Activated B cell treated with CpG ODN at 0.5 μM for 24 hours (primary cell): Measurements from ENCODE around the gene SOD2. TPM values are rescaled to one million over a fixed set of nuclear protein-coding genes. Genes with fewer than 3 reads are reported as not detected.

Experiments used
- ATAC-seq: fragments of 200-7000 bp; cut with Tn5 transposase; one replicate; pipeline ENCODE4 v1.10.0; 2021; ENCODE audit warnings: low read depth, mild to moderate bottlenecking, moderate library complexity
- CTCF ChIA-PET: fragments of 350-600 bp; sonication (Branson Sonifier 250); formaldehyde crosslinking; loops from one replicate; lab custom pipeline; 2021; ENCODE audit warnings: antibody characterized with exemption; lab: Charles Lee
- POLR2A ChIA-PET: fragments of 350-600 bp; sonication (Branson Sonifier 250); formaldehyde crosslinking; loops from one replicate; lab custom pipeline; 2021; ENCODE audit warnings: antibody characterized with exemption; lab: Charles Lee
- DNase-seq: peaks from one replicate; pipeline ENCODE4 v3.0.0; 2022
- H3K27ac Mint-ChIP-seq: one replicate; pipeline ENCODE4 v1.8.0; 2020; ENCODE audit warnings: mixed read lengths
- H3K27me3 Mint-ChIP-seq: one replicate; pipeline ENCODE4 v1.8.0; 2021; ENCODE audit warnings: mixed read lengths
- H3K36me3 Mint-ChIP-seq: one replicate; pipeline ENCODE4 v1.8.0; 2021; ENCODE audit warnings: low read depth, mixed read lengths
- H3K4me1 Mint-ChIP-seq: one replicate; pipeline ENCODE4 v1.8.0; 2021; ENCODE audit warnings: mixed read lengths
- H3K4me3 Mint-ChIP-seq: one replicate; pipeline ENCODE4 v1.8.0; 2020; ENCODE audit warnings: mild to moderate bottlenecking, mixed read lengths
- H3K9me3 Mint-ChIP-seq: one replicate; pipeline ENCODE4 v1.8.0; 2020; ENCODE audit warnings: mixed read lengths
- CTCF ChIP-seq: fragments of 200-600 bp; IDR thresholded peaks from one replicate; pipeline ENCODE4 v1.8.0; 2022; ENCODE audit warnings: antibody characterized with exemption, mild to moderate bottlenecking
- intact Hi-C: fragments of 100-400 bp; cut with micrococcal nuclease; formaldehyde crosslinking; loops from one replicate; pipeline ENCODE4 v1.15.1; 2024
- total RNA-seq: library from RNA; stranded (reverse); gene quantifications from 2 replicates; pipeline ENCODE4 v1.2.3, GENCODE V29; 2022

The SOD2 gene
- total RNA-seq, 1 donor from 2014 or later = 98.2 TPM

- no peaks in the 10 kb centered on the region for H3K9me3 Mint-ChIP-seq
- H3K4me1 Mint-ChIP-seq = peaks cover 14% of the 10 kb centered on the region
- no peaks in the 10 kb centered on the region for H3K27me3 Mint-ChIP-seq
- POLR2A ChIA-PET = interaction anchor here (0.7 to 2.0 kb wide), 4 partner anchors 9 to 42 kb away, joined by 3 to 12 read pairs (median 6); partner anchors contain the start of genes SOD2 and WTAP
- TF ChIP-seq CTCF = no peak
- peak; percentile 33 for ATAC-seq
- intact Hi-C loops = no loop called here
- peaks cover 2% of the 10 kb centered on the region for H3K36me3 Mint-ChIP-seq
- CTCF ChIA-PET = interaction anchor here (0.9 kb wide), 1 partner anchor 19 kb away, joined by 3 read pairs; no protein-coding TSS in a partner anchor
- H3K4me3 Mint-ChIP-seq = no peak overlapping the region
- H3K27ac Mint-ChIP-seq = peak overlapping the region; percentile 75
- no peak for DNase-seq
Observed at GRCh38 chr6:159701413-159701999, 8.5 kb upstream of the SOD2 start.

GRCh38 chr6:159700970-159701369, 7.9 kb upstream of the SOD2 start:
- H3K9me3 Mint-ChIP-seq = no peaks in the 10 kb centered on the region
- H3K27ac Mint-ChIP-seq = peak overlapping the region; percentile 22
- ATAC-seq = peak; percentile 83
- ChIA-PET CTCF (no interaction called here), POLR2A (interaction anchor here (1.6 to 2.0 kb wide), 2 partner anchors 8 to 26 kb away, joined by 8 to 12 read pairs; partner anchors contain the start of genes SOD2 and WTAP)
- H3K4me1 Mint-ChIP-seq = peaks cover 14% of the 10 kb centered on the region
- no peak for DNase-seq
- H3K36me3 Mint-ChIP-seq = peaks cover 2% of the 10 kb centered on the region
- no peak for TF ChIP-seq CTCF
- intact Hi-C loops = no loop called here
- no peak overlapping the region for H3K4me3 Mint-ChIP-seq
- H3K27me3 Mint-ChIP-seq = no peaks in the 10 kb centered on the region

GRCh38 chr6:159695984-159696383, 2.9 kb upstream of the SOD2 start:
- intact Hi-C loops = loop anchor here (10.0 kb wide), 1 partner anchor 369 kb away; no protein-coding TSS in a partner anchor

GRCh38 chr6:159693894-159694545, 979 bp upstream of the SOD2 start:
- POLR2A ChIA-PET = interaction anchor here (0.6 to 6.4 kb wide), 7 partner anchors 8 to 278 kb away, joined by 3 to 95 read pairs (median 7); partner anchors contain the start of genes ACAT2, MRPL18, TCP1 and WTAP
- H3K27me3 Mint-ChIP-seq = no peaks in the 10 kb centered on the region
- H3K36me3 Mint-ChIP-seq = peaks cover 12% of the 10 kb centered on the region
- H3K4me1 Mint-ChIP-seq = peaks cover 35% of the 10 kb centered on the region
- no peak for DNase-seq
- intact Hi-C loops = loop anchor here (1.0 to 10.0 kb wide), 5 partner anchors 33 to 841 kb away; partner anchors contain the start of genes MRPL18 and WTAP
- peak overlapping the region; percentile 89 for H3K4me3 Mint-ChIP-seq
- CTCF ChIA-PET = no interaction called here
- TF ChIP-seq CTCF = no peak
- ATAC-seq = no peak
- peak overlapping the region; percentile 88 for H3K27ac Mint-ChIP-seq
- no peaks in the 10 kb centered on the region for H3K9me3 Mint-ChIP-seq

More at GRCh38 chr6:159695984-159696383, 2.9 kb upstream of the SOD2 start:
- Mint-ChIP-seq H3K4me3 (no peak overlapping the region), H3K9me3 (no peaks in the 10 kb centered on the region), H3K27me3 (no peaks in the 10 kb centered on the region), H3K4me1 (peaks cover 36% of the 10 kb centered on the region), H3K27ac (no peak overlapping the region), H3K36me3 (peaks cover 7% of the 10 kb centered on the region)
- DNase-seq (no peak), ATAC-seq (no peak)
- ChIA-PET POLR2A (interaction anchor here (6.4 kb wide), 1 partner anchor 32 kb away, joined by 95 read pairs; the partner anchor contains the start of gene WTAP), CTCF (no interaction called here)
- no peak for TF ChIP-seq CTCF
